ENCODE measurements around the gene ZNF579. TPM values are rescaled to one million over a fixed set of nuclear protein-coding genes. Genes with fewer than 3 reads are reported as not detected.

Gene ZNF579
- total RNA-seq, 4 donors from 2014 or later = 2.0 to 5.6 (median 2.9) TPM

GRCh38 chr19:55613396-55613795, 32.7 kb upstream of the ZNF579 start:
- intact Hi-C loops (cut with DNase I; ENCODE audit: low total_unique reads) = loop anchor here (10.0 kb wide), 1 partner anchor 99 kb away; no protein-coding TSS in a partner anchor
- in situ Hi-C loops (cut with MboI; ENCODE audit: low pct_ligation_motif_present in 1 of 4, low pct_unique_long_range_greater_than_20kb in 1 of 4, low sequenced_read_pairs in 3 of 4) = no loop called here
- no peak overlapping the region for H3K27ac ChIP-seq
- H3K4me1 ChIP-seq = peaks cover 0 to 6% (median 0%) of the 10 kb centered on the region in 4 donors
- no peak for DNase-seq
- TF ChIP-seq EP300 (IDR thresholded peaks at IDR 0.05; ENCODE audit: low read depth) (no peak), POLR2A (IDR thresholded peaks at IDR 0.05) (no peak), CTCF (IDR thresholded peaks at IDR 0.05) (no peak), POLR2AphosphoS5 (IDR thresholded peaks at IDR 0.05) (no peak)
- H3K9me3 ChIP-seq = no peaks in the 10 kb centered on the region
- no peaks in the 10 kb centered on the region for H3K27me3 ChIP-seq
- peaks cover 0 to 18% (median 8%) of the 10 kb centered on the region in 4 donors for H3K36me3 ChIP-seq
- no peak overlapping the region for H3K4me3 ChIP-seq
- whole genome bisulfite sequencing, 2 donors (ENCODE audit: low coverage in 1 of 2) = 96% methylated on average over 27 of the region's 27 CpGs; no CpG with 5 or more reads in 1 of the 2 donors

DNA sequence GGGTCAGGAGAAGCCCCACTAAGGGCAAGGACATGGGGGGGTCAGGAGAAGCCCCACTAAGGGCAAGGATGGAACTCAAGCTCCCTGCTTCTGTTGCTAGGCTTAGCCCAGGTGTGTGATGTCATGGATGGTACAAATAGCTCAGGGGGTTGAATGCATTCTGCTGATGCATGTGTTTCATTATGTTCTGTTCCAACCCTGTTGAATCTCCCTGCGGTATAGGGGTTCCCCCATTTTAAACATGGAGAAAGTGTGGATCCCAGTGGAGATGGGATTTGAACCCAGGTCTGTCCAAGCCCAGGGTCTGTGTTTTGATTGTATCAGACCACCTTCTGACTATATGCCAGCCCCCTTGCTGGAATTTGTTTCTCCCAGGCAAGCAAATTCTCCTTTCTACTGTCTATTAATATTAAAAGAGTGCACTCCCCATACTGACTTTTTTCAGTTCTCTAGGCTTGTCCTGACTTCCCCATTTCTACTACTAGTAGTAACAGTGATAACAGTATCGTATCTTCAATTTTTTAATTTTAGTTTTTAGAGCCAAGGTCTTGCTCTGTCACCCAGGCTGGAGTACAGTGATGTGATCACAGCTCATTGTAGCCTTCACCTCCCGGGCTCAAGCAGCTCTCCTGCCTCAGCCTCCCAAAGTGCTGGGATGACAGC, 31.5 kb upstream of the ZNF579 start:
- peaks cover 0 to 6% (median 0%) of the 10 kb centered on the region in 4 donors for H3K4me1 ChIP-seq
- H3K27me3 ChIP-seq = no peaks in the 10 kb centered on the region
- in situ Hi-C loops (cut with MboI; ENCODE audit: low pct_ligation_motif_present in 1 of 4, low pct_unique_long_range_greater_than_20kb in 1 of 4, low sequenced_read_pairs in 3 of 4) (no loop called here), intact Hi-C loops (cut with DNase I; ENCODE audit: low total_unique reads) (loop anchor here (10.0 kb wide), 1 partner anchor 97 kb away; no protein-coding TSS in a partner anchor)
- whole genome bisulfite sequencing, 2 donors (ENCODE audit: low coverage in 1 of 2) = 83 to 88% methylated on average over 1 to 3 of the region's 3 CpGs
- DNase-seq = no peak
- H3K9me3 ChIP-seq = no peaks in the 10 kb centered on the region
- no peak for TF ChIP-seq POLR2A (IDR thresholded peaks at IDR 0.05)
- TF ChIP-seq CTCF (IDR thresholded peaks at IDR 0.05) = no peak
- H3K36me3 ChIP-seq = peaks cover 0 to 17% (median 6%) of the 10 kb centered on the region in 4 donors
- no peak overlapping the region for H3K4me3 ChIP-seq
- no peak overlapping the region for H3K27ac ChIP-seq

DNA sequence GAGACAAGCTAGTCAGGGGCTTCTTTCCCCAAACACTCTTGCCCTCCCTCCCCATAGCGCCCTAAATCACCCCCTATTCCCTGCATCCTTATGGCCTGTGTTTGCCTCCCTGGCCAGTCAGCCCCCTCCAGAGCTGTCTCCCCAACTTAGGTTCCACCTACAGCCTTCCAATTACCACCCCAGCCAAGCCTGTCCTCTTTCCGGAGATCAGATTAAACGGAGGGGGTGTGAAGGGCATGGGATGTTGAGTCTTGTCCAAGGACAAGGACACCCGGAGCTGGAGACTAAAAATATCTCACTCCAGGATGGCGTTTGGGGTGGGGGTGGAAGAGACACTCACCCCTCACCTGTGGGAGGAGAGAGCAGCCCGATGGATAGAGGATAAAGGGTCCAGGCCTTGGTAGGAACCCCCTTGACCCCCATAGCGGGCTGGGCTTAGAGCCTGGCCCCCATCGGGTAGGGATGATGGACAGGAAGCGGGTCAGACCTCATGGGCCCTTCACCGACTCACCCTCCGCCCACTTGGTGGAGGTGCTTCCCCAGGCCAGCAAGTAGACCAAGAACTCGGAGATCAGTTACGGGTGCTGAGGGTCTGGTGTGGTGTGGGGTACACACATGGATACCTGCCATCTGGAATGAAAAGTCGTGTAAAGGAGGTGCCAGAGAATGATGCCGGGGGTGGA, 30.8 kb upstream of the ZNF579 start:
- H3K36me3 ChIP-seq = peaks cover 0 to 14% (median 5%) of the 10 kb centered on the region in 4 donors
- H3K9me3 ChIP-seq = no peaks in the 10 kb centered on the region

More for the DNA sequence above, 30.8 kb upstream of the ZNF579 start:
- in situ Hi-C loops (cut with MboI; ENCODE audit: low pct_ligation_motif_present in 1 of 4, low pct_unique_long_range_greater_than_20kb in 1 of 4, low sequenced_read_pairs in 3 of 4) (no loop called here), intact Hi-C loops (cut with DNase I; ENCODE audit: low total_unique reads) (loop anchor here (10.0 kb wide), 1 partner anchor 97 kb away; no protein-coding TSS in a partner anchor)
- DNase-seq = no peak
- Histone ChIP-seq H3K4me1 (peaks cover 4 to 13% (median 5%) of the 10 kb centered on the region in 4 donors), H3K27ac (no peak overlapping the region), H3K4me3 (no peak overlapping the region), H3K27me3 (no peaks in the 10 kb centered on the region)
- WGBS, 2 donors (ENCODE audit: low coverage in 1 of 2) = 80 to 95% methylated on average over 3 to 15 of the region's 15 CpGs
- TF ChIP-seq EP300 (IDR thresholded peaks at IDR 0.05; ENCODE audit: low read depth) (no peak), POLR2AphosphoS5 (IDR thresholded peaks at IDR 0.05) (no peak), POLR2A (IDR thresholded peaks at IDR 0.05) (no peak), CTCF (IDR thresholded peaks at IDR 0.05) (no peak)

Data from transverse colon (tissue), 4 donors.